Endothelial cell of umbilical vein (primary cell): Measurements from ENCODE around the gene DDX31. TPM values are rescaled to one million over a fixed set of nuclear protein-coding genes. Genes with fewer than 3 reads are reported as not detected.

Experiments used
- BruUV-seq: library from RNA; stranded (reverse); fragments of 400-500 nt; replicated peaks from 2 replicates; lab custom pipeline; 2021; lab: Mats Ljungman, UMichigan
- CTCF ChIA-PET: fragments of 300-600, 350-600 bp; sonication (Branson Sonifier 250); formaldehyde crosslinking; loops from one replicate; lab custom pipeline; 2021; ENCODE audit warnings: antibody characterized with exemption, inconsistent platforms; lab: Charles Lee
- POLR2A ChIA-PET: fragments of 300-600, 350-600 bp; sonication (Branson Sonifier 250); formaldehyde crosslinking; loops from one replicate; lab custom pipeline; 2021; ENCODE audit warnings: antibody characterized with exemption, inconsistent platforms; lab: Charles Lee
- DNase-seq: peaks from one replicate; pipeline ENCODE4 v3.0.0-alpha.2; 2011; ENCODE audit warnings: low read depth, low spot score
- FAIRE-seq: peaks from 2 replicates; lab custom pipeline; 2011; peaks lifted over from hg19 to GRCh38; lab: Jason Lieb, UNC
- H2AFZ ChIP-seq: 2 replicates; pipeline ENCODE4 v1.6.0; 2012; ENCODE audit warnings: low read depth, low read length, control low read depth, inconsistent platforms
- H3K27ac ChIP-seq: 2 replicates; pipeline ENCODE4 v1.5.1; 2011; ENCODE audit warnings: low read depth, mild to moderate bottlenecking, control low read depth, low read length, moderate library complexity; ENCODE audit not compliant: insufficient read depth
- H3K27me3 ChIP-seq, 2 experiments: 2 replicates each; pipeline versions ENCODE4 v1.6.0 to v1.6.1; 2011; ENCODE audit warnings: low read length in 2 of 2, mixed read lengths in 1 of 2; ENCODE audit not compliant: control insufficient read depth in 2 of 2, insufficient read depth in 2 of 2
- H3K36me3 ChIP-seq, 2 experiments: 2 replicates in 1 of 2; 3 replicates in 1 of 2; pipeline ENCODE4 v1.5.1; 2011; ENCODE audit warnings: low read length in 2 of 2, mild to moderate bottlenecking in 1 of 2, moderate library complexity in 1 of 2; ENCODE audit not compliant: control insufficient read depth in 2 of 2, insufficient read depth in 2 of 2; ENCODE audit errors: extremely low read depth in 1 of 2
- H3K4me1 ChIP-seq: 3 replicates; pipeline ENCODE4 v1.5.1; 2011; ENCODE audit warnings: mild to moderate bottlenecking, low read length; ENCODE audit not compliant: control insufficient read depth, insufficient read depth; ENCODE audit errors: extremely low read depth
- H3K4me2 ChIP-seq: 2 replicates; pipeline ENCODE4 v1.6.1; 2011; ENCODE audit warnings: low read length, control low read depth, mixed read lengths; ENCODE audit not compliant: insufficient read depth
- H3K4me3 ChIP-seq, 3 experiments: fragments of 200-600 bp in 1 of 3; sonication (generic), shearing (Covaris generic) in 1 of 3; replicated peaks in 1 of 3; 2 replicates each; pipeline ENCODE4 v1.5.1; 2011 to 2016; ENCODE audit warnings: control low read depth in 3 of 3, low read length in 3 of 3, mild to moderate bottlenecking in 2 of 3, inconsistent platforms in 1 of 3, low read depth in 1 of 3, moderate library complexity in 1 of 3; ENCODE audit not compliant: insufficient read depth in 1 of 3
- H3K79me2 ChIP-seq: 2 replicates; pipeline ENCODE4 v1.6.0; 2012; ENCODE audit warnings: low read length, inconsistent platforms; ENCODE audit not compliant: control insufficient read depth, insufficient read depth
- H3K9ac ChIP-seq: replicated peaks from 2 replicates; pipeline ENCODE3; 2011; ENCODE audit warnings: low read length, control low read depth; ENCODE audit not compliant: insufficient read depth; ENCODE audit errors: extremely low read depth
- H3K9me1 ChIP-seq: replicated peaks from 3 replicates; pipeline ENCODE4 v1.6.0; 2011; ENCODE audit warnings: mild to moderate bottlenecking, low read length; ENCODE audit not compliant: control insufficient read depth, insufficient read depth; ENCODE audit errors: extremely low read depth
- H3K9me3 ChIP-seq: replicated peaks from 2 replicates; pipeline ENCODE4 v1.5.1; 2012; ENCODE audit warnings: low read length, inconsistent platforms; ENCODE audit not compliant: control insufficient read depth, insufficient read depth
- H4K20me1 ChIP-seq: replicated peaks from 2 replicates; pipeline ENCODE3; 2011; ENCODE audit warnings: mild to moderate bottlenecking, low read length; ENCODE audit not compliant: control insufficient read depth, insufficient read depth; ENCODE audit errors: extremely low read depth
- CTCF ChIP-seq, 2 donors: IDR thresholded peaks; 1 replicate in 1 of 2; 2 replicates in 1 of 2; pipeline ENCODE4 v1.5.1; 2011; ENCODE audit warnings: low read length in 2 of 2, mild to moderate bottlenecking in 2 of 2, moderate library complexity in 2 of 2, control low read depth in 1 of 2, inconsistent platforms in 1 of 2, low read depth in 1 of 2; ENCODE audit not compliant: insufficient read depth in 1 of 2; ENCODE audit errors: extremely low read depth in 1 of 2
- EZH2 ChIP-seq: IDR thresholded peaks from 2 replicates; pipeline ENCODE4 v1.6.1; 2012; ENCODE audit warnings: borderline replicate concordance, low read depth, mild to moderate bottlenecking, moderate library complexity, low read length, inconsistent platforms; ENCODE audit not compliant: severe bottlenecking
- FOS ChIP-seq: IDR thresholded peaks from 2 replicates; pipeline ENCODE4 v1.6.1; 2011; ENCODE audit warnings: mild to moderate bottlenecking, low read length, moderate library complexity, borderline replicate concordance; ENCODE audit not compliant: insufficient read depth
- GATA2 ChIP-seq: IDR thresholded peaks from 2 replicates; pipeline ENCODE4 v1.7.0; 2011; ENCODE audit warnings: low read depth, mild to moderate bottlenecking, moderate library complexity, mixed read lengths, low read length; ENCODE audit not compliant: insufficient read length, insufficient read depth
- JUN ChIP-seq: IDR thresholded peaks from 2 replicates; pipeline ENCODE4 v1.6.1; 2011; ENCODE audit warnings: borderline replicate concordance, low read depth; ENCODE audit not compliant: insufficient read length, insufficient read depth
- MAX ChIP-seq: IDR thresholded peaks from 2 replicates; pipeline ENCODE4 v1.6.1; 2011; ENCODE audit not compliant: insufficient read depth, insufficient read length
- MYC ChIP-seq: IDR thresholded peaks from one replicate; pipeline ENCODE4 v1.6.1; 2011; ENCODE audit warnings: mild to moderate bottlenecking, low read depth, low read length
- POLR2A ChIP-seq: IDR thresholded peaks from 2 replicates; pipeline ENCODE4 v1.6.1; 2012; ENCODE audit warnings: low read depth, mild to moderate bottlenecking, control low read depth, low read length
- POLR2AphosphoS5 ChIP-seq: IDR thresholded peaks from 2 replicates; pipeline ENCODE4 v1.6.1; 2012; ENCODE audit warnings: low read depth, mild to moderate bottlenecking, control low read depth, low read length, moderate library complexity; ENCODE audit not compliant: insufficient read depth
- dilution Hi-C: fragments of 300-500 bp; cut with MboI; formaldehyde crosslinking; loops from one replicate; pipeline ENCODE4 v1.15.0; 2019; ENCODE audit warnings: low sequenced_read_pairs; ENCODE audit not compliant: extremely low pct_ligation_motif_present
- intact Hi-C: fragments of 100-400 bp; cut with micrococcal nuclease; formaldehyde crosslinking; loops from one replicate; pipeline ENCODE4 v1.10.0; 2022
- polyA plus RNA-seq, 4 experiments: library from polyadenylated mRNA; depleted of rRNA in 3 of 4; stranded (reverse) in 3 of 4; unstranded in 1 of 4; fragments of >200 nt; gene quantifications; 2 replicates each; pipeline versions ENCODE4 v1.2.1 to v1.2.3, GENCODE V29; 2011 to 2012; ENCODE audit warnings: missing spikeins in 1 of 4
- total RNA-seq: library from RNA; stranded (reverse); gene quantifications from 2 replicates; pipeline ENCODE4 v1.2.3, GENCODE V29; 2021

DDX31 gene
- total and polyA plus RNA-seq, 2 donors (not counting 3 experiments of a cell fraction or from before 2014, with no cell fraction given), result 8.0 to 16.3 TPM

GRCh38 chr9:132631685-132632084, 38.1 kb downstream of the DDX31 start:
- POLR2A ChIA-PET, result no interaction called here
- Histone ChIP-seq H3K79me2 (no peaks in the 10 kb centered on the region), H3K9me3 (no peaks in the 10 kb centered on the region), H3K36me3 (peaks cover 14 to 15% of the 10 kb centered on the region in 2 experiments), H3K27me3 (no peaks in the 10 kb centered on the region), H3K9ac (no peak overlapping the region), H3K4me1 (no peaks in the 10 kb centered on the region), H2AFZ (no peak overlapping the region), H3K9me1 (no peaks in the 10 kb centered on the region), H3K27ac (no peak overlapping the region), H3K4me3 (no peak overlapping the region), H4K20me1 (peaks cover 3% of the 10 kb centered on the region), H3K4me2 (no peak overlapping the region)
- BruUV-seq, result no TSS peak
- no peak for FAIRE-seq
- CTCF ChIA-PET, result no interaction called here
- dilution Hi-C loops (no loop called here), intact Hi-C loops (no loop called here)
- no peak for TF ChIP-seq POLR2AphosphoS5
- TF ChIP-seq MAX, result no peak
- no peak for TF ChIP-seq POLR2A
- TF ChIP-seq EZH2, result no peak
- TF ChIP-seq CTCF (IDR thresholded peaks at IDR 0.05; ENCODE audit: extremely low read depth in 1 of 2, insufficient read depth in 1 of 2, low read depth in 1 of 2, low read length in 2 of 2), result no peak
- no peak for TF ChIP-seq FOS
- no peak for TF ChIP-seq MYC
- TF ChIP-seq GATA2, result no peak
- no peak for TF ChIP-seq JUN
- no peak for DNase-seq
